H54 (cell line): ENCODE measurements around the gene SULT1A4.
"Not testable (repeated sequence)": the region's sequence is repeated elsewhere in the genome, so short reads cannot be mapped to it uniquely, and the experiment has no call there.

Experiments
- DNase-seq: peaks from one replicate; pipeline ENCODE4 v3.0.0; 2011; ENCODE audit warnings: low spot score, mixed read lengths; ENCODE audit not compliant: insufficient read length
- FAIRE-seq: peaks from 3 replicates; lab custom pipeline; 2011; peaks lifted over from hg19 to GRCh38; lab: Jason Lieb, UNC

SULT1A4 gene

DNA sequence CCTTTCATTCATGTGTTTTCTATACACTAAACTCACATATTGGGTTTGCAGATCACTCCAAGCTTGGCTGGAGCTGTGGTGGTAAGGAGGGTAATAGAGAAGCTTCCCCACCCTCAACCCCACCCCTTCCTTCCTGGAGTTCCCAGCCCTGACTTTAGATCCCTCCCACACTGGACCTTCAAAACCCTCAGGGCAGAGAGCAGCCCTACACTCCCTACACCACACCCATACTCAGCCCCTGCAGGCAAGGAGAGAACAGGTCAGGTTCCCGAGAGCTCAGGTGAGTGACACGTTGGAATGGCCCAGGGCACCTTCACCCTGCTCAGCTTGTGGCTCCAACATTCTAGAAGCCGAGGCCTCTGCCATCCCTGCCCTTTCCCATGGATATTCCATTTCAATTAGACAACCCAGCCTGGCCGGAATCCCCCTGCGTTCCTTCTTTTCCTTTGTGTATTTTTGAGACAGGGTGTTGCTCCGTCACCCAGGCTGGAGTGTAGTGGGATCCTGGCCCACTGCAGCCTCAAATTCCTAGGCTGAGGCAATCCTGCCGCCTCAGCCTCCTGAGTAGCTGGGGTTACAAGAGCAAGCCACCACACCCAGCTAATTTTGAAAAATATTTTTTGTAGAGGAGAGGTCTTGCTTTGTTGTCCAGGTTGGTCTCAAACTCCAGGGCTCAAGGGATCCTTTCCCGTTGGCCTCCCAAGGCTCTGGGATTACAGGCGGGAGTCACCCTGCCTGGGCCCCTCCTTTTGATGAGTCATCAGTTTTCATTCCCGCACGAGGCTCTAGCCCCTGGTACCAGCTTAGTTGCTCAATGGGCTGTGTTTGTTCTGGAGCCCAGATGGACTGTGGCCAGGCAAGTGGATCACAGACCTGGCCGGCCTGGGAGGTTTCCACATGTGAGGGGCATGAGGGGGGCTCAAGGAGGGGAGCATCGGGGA is at the start of gene SULT1A4:
TSS of gene SULT1A4 (plus strand) at position 208 of the 941 bp plus-strand sequence. CDS start 1,473 bp downstream, outside the sequence.
- peak; percentile 65 for FAIRE-seq
- DNase-seq, result not testable (repeated sequence)

DNA sequence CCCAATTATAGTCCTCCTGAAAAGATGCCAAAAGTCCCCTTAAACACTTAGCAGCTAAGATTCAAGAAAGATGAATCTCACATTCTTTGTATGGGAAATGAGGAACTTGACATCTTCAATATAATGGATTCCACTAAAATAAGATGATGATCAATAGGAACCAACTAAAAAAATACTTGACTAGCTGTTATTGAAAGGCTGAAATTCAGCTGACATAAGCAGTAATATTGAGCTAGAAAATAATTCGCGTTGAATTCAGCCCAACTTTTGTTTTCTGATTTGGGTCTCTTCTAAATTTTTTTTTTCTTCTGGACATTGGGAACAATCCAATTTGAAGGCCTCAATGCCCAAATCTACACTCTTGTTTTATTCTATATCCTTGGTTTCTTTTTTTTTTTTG is 36.1 kb upstream of the SULT1A4 start:
- DNase-seq, FAIRE-seq: not testable (repeated sequence)

DNA sequence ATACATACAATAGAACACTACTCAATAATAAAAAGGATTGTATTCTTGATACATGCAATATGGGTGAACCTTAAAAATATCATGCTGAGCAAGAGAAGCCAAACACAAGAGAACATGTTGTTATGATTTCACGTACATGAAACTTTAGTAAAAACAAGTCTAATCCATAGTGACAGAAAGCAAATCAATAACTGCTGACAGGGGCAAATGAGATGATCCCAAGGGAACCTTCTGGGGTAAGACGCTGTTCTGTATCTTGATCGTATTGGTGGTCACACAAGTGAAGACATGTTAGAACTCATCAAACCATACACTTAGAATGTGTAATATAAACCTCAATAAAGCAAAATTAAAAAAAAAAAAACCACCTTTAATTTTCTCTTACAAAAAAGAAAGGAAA is 34.3 kb upstream of the SULT1A4 start:
- not testable (repeated sequence) for FAIRE-seq, DNase-seq

DNA sequence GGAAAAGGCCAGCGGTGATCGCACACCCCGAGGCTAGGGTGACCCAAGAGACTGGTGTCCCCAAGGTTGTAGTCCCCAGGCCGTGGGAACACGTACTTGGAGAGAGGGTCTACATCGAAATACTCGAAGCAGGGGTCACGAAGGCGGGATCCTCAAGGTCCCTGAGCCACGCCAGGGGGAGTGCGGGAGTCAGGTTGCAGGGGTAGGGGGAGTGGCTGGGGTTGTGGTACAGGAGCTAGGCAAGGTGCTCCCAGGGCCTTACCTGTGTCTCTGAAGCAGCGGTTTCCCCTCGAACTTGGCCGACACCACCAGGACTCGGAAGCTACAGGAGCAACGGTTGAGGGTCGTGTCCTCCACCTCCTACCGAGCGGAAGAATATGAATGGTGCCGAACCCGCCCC is 6.0 kb upstream of the SULT1A4 start:
- not testable (repeated sequence) for DNase-seq, FAIRE-seq

DNA sequence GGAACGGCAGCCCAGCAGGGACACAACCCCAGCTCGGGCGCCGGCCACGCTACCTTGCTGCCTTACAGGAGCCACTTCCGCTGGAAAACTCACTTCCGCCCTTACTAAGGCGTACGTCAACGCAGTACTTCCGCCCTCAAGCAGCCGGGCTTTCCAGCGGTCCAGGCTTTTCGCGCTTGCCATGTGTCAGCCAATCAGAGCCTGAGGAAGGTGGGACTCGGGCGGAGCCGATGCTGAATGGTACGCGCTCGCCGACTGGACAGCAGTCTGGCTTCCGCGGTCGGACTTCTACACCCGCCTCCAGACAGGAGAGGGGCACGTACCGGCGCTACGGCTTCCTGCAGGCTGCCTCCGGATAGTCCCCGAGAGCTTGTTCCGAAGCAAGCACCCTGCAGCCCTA is 5.4 kb upstream of the SULT1A4 start, which contains the start of the genes BOLA2 and SLX1B:
TSS of gene BOLA2 (minus strand) at position 83 of the 400 bp plus-strand sequence. CDS start 98 bp downstream, outside the sequence.
TSS of gene SLX1B (plus strand) at position 265 of the 400 bp plus-strand sequence.
- DNase-seq, result not testable (repeated sequence)
- FAIRE-seq, result peak; percentile 89

DNA sequence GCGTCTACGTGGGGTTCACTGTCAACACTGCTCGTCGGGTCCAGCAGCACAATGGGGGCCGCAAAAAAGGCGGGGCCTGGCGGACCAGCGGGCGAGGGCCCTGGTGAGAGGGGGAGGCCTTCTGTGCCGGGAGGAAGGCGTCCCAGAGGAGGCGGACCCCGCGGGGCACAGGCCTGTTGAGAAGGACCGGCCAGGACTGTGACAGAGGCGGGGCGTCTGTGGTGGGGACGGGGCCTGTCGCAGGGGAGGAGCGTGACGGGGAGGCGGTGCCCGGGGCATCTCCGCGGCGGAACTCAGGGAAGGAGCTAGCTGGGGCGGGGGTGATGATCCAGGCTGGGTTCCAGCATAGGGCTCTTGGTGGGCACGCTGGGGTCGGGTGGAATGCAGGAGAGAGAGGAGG is 4.9 kb upstream of the SULT1A4 start:
- FAIRE-seq, result not testable (repeated sequence)

DNA sequence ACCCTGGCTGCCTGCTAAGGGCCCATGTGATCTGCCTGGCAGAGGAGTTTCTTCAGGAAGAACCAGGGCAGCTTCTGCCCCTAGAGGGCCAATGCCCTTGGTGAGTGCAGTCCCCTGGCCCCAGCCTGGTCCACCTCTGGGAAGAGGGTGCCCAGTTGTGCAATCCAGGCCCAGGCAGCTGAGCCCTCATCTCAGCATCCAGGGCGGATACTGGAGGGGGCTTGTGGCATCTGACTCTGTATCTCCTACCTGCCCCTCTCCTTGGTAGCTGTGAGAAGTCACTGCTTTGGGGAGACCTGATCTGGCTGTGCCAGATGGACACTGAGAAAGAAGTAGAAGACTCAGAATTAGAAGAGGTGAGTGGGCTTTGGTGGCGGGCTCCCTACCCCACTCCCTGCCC is 2.1 kb upstream of the SULT1A4 start:
- not testable (repeated sequence) for FAIRE-seq, DNase-seq

More for the DNA sequence above, 4.9 kb upstream of the SULT1A4 start:
- DNase-seq, result not testable (repeated sequence)

DNA sequence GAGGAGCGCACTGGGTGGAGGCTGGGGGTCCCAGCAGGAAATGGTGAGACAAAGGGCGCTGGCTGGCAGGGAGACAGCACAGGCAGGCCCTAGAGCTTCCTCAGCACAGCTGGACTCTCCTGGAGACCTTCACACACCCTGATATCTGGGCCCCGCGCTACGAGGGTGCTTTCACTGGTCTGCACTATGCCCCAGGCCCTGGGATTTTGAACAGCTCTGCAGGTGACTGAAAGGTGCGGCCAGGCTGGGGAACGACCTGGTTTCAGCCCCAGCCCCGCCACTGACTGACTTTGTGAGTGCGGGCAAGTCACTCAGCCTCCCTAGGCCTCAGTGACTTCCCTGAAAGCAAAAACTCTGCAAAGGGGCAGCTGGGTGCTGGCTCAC is 926 bp downstream of the SULT1A4 start:
- FAIRE-seq, result not testable (repeated sequence)

DNA sequence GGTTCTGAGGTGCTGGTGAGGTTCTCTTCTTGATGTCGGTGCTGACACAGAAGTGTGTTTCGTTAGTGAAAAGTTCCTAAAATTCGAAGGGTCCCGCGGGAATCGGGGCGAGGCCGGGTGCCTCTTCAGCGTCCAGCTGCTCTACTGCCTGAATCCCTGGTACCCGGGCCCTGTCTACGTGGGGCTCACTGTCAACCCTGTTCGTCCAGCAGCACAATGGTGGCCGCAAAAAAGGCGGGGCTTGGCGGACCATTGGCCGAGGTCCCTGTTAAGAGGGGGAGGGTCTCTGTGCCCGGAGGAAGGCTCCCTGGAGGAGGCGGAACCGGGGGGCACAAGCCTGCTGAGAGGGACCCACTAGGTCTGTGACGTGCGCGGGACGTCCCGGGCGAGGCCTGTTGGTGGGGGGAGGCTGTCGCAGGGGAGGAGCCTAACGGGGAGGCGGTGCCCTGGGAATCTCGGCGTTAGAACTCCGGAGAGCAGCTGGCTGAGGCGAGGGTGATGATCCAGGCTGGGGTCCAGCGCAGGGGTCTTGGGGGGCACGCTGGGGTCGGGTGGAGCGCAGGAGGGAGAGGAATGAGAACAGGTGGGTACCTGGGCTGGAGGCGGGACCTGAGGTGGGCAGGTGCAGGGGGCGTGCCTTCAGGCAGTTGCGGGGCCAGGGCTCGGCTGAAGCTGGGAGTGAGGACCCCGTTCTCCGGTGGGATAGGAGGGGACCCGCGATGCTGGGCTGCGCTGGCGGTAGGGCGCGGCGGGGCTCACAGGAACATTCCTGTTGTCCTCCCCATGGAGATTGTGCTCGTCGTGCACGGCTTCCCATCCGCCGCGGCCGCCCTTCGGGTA is 6.5 kb downstream of the SULT1A4 start:
- not testable (repeated sequence) for FAIRE-seq, DNase-seq

More for the DNA sequence above, 926 bp downstream of the SULT1A4 start:
- not testable (repeated sequence) for DNase-seq

DNA sequence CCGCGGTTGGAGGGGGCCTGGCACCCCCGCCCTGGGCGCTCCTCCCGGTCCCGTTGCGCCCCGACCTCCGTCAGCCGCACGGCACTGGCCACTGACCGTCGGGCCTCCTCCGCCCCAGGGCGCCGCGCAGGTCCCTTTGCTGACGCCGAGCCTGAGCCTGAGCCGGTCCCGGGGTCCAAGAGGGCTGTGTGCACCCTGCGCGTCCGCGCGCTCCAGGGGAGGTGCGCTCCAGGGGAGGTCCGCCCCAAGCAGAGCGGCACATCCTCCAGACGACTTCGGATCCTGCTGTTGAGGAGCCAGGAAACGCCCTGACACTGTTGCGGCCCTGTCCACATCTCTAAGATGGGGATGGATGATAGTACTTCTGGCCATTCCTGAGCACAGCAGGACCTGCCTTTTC is 7.2 kb downstream of the SULT1A4 start:
- not testable (repeated sequence) for FAIRE-seq, DNase-seq

DNA sequence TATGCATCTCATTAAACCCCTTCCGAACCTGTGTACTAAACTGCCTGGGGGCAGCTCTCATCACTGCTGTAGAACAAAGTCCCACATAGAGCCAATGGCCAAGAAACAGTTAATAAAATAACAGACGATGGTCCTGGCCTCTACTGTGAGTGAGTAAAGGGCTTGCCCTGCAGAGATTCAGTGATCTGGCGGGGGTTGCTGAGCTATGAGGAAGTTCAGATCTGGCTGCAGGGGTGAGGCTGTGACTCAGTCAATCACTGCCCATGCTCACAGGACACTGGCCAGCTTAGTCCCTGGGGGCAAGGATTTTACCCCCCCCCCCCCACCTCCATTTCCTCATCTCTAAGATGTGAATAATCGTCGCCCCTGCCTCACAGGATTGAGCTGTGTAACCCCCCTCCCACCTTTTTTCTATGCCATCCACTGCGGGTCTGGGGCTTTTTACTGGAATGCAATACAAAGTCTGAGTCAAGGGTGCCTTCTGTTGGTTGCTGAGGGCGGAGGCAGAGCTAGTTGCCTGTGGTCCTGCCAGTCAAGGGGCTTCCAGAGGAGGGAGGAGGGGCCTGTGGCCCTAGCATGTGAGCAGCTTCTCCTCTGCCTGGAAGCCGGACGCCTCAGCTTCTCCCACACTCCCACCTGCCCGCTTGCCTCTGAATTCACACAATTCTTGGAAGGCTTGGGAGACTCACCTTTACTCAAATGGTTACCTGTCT is 8.1 kb downstream of the SULT1A4 start:
- FAIRE-seq, result peak; percentile 87
- DNase-seq, result not testable (repeated sequence)

DNA sequence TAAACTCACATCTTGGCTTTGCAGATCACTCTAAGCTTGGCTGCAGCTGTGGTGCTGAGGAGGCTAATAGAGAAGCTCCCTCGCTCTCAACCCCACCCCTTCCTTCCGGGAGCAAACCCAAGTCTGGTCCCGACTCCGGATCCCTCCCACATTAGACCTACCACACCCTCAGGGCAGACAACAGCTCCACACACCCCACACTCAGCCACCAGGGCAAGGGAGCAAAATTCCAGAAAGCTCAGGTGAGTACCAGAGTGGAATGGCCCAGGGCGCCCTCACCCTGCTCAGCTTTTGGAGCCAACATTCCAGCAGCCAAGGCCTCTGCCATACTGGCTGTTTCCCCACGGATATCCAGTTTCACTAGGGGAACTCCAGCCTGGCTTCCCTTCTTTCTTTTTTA is 9.9 kb downstream of the SULT1A4 start:
- peak; percentile 82 for FAIRE-seq
- DNase-seq, result not testable (repeated sequence)

DNA sequence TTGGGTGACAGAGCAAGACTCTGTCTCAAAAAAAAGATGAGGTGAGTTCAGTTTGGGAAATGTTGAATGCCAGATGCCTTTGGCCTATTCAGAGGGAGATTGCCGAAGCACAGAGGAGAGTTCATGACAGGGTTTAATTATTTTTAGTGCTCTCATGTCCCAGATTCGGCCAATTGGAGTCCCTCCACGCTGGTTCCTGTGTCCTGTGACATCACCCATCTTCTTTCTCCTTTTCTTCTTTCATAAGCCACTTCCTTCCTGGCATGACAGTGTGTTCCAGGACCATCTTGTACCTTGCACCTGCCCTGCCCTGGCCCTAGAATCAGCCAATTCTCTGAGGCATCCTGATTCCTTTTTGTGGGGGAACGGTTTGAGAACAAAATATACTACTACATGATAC is 12.4 kb downstream of the SULT1A4 start:
- not testable (repeated sequence) for DNase-seq, FAIRE-seq

DNA sequence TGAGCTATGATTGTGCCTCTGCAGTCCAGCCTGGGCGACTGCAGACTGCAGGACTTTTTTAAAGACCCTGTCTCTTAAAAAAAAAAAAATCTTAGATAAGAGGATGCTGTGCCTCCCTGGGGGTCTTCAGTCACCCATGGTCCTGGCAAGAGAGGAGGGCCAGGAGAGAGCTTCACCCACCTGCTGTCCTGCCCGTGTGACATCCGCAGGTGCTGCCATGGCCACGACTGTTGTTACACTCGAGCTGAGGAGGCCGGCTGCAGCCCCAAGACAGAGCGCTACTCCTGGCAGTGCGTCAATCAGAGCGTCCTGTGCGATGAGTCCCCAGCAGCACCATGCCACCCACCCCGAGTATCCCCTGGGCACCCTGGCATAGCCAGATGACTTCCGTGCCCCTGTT is 22.6 kb downstream of the SULT1A4 start:
- DNase-seq, FAIRE-seq: not testable (repeated sequence)

DNA sequence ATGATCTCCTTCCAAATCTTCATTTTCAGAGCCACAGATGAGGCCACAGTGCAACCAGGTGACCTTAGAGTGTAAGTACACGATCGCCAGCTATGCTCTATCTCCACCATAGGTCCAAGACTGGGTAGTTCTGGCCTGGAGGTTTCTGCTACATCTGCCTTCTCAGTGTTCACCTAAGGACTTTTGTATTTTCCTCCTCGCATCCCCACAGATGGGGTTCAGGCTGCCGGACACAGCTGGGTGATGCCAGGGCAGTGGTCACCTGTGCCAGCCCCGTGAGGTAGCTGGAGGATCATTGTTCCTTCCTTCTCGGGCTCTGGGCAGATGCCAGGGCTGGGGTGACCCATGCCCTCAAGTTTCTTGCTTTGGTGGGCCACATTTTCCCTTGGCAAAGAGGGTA is 46.6 kb downstream of the SULT1A4 start, which contains the start of gene NPIPB12:
TSS of gene NPIPB12 (minus strand) at position 101 of the 400 bp plus-strand sequence.
- DNase-seq, FAIRE-seq: not testable (repeated sequence)
